22Rv1 (cell line): Measurements from ENCODE around the gene SLIT3.
"Not testable (repeated sequence)": the region's sequence is repeated elsewhere in the genome, so short reads cannot be mapped to it uniquely, and the experiment has no call there.

ENCODE experiments used
- H3K27ac ChIP-seq: fragments of 450-650 bp; 2 replicates; pipeline ENCODE4 v1.5.1; 2017
- CTCF ChIP-seq: fragments of 450-650 bp; IDR thresholded peaks from 2 replicates; pipeline ENCODE4 v1.5.1; 2017; ENCODE audit warnings: mild to moderate bottlenecking
- ZFX ChIP-seq: fragments of 450-650 bp; IDR thresholded peaks from 2 replicates; pipeline ENCODE4 v1.6.1; 2017; ENCODE audit warnings: antibody characterized with exemption, borderline replicate concordance

The SLIT3 gene

GRCh38 chr5:168743617-168744016, 557.3 kb downstream of the SLIT3 start:
- no peak overlapping the region for H3K27ac ChIP-seq
- TF ChIP-seq CTCF (no peak), ZFX (no peak)

- H3K27ac ChIP-seq = not testable (repeated sequence)
Observed at GRCh38 chr5:168742311-168742710, 558.6 kb downstream of the SLIT3 start.

GRCh38 chr5:168740811-168741213, 560.1 kb downstream of the SLIT3 start:
- no peak overlapping the region for H3K27ac ChIP-seq
- no peak for TF ChIP-seq CTCF

- H3K27ac ChIP-seq = no peak overlapping the region
- TF ChIP-seq CTCF (no peak), ZFX (no peak)
Observed at GRCh38 chr5:168740092-168740800, 560.7 kb downstream of the SLIT3 start.

GRCh38 chr5:168737066-168737465, 563.9 kb downstream of the SLIT3 start:
- TF ChIP-seq CTCF (no peak), ZFX (no peak)
- no peak overlapping the region for H3K27ac ChIP-seq

- TF ChIP-seq ZFX = no peak
- TF ChIP-seq CTCF = no peak
- no peak overlapping the region for H3K27ac ChIP-seq
Observed at GRCh38 chr5:168736281-168736831, 564.6 kb downstream of the SLIT3 start.

GRCh38 chr5:168734620-168735300, 566.2 kb downstream of the SLIT3 start:
- H3K27ac ChIP-seq = no peak overlapping the region
- TF ChIP-seq ZFX (no peak), CTCF (no peak)
